MCF 10A (cell line): ENCODE results near the gene THADA. TPM values are rescaled to one million over a fixed set of nuclear protein-coding genes. Genes with fewer than 3 reads are reported as not detected.
"Not testable (repeated sequence)": the region's sequence is repeated elsewhere in the genome, so short reads cannot be mapped to it uniquely, and the experiment has no call there.

Source experiments
- BruUV-seq: library from RNA; stranded (reverse); fragments of 400-500 nt; replicated peaks from 2 replicates; lab custom pipeline; 2021; lab: Mats Ljungman, UMichigan
- CTCF ChIA-PET: fragments of 300-600 bp; sonication (Branson Sonifier 250); formaldehyde crosslinking; extraction: SDS; loops from one replicate; lab custom pipeline; 2021; ENCODE audit warnings: antibody characterized with exemption, inconsistent platforms; lab: Yijun Ruan, JAX
- POLR2A ChIA-PET: fragments of 300-600, 350-650 bp; sonication (Branson Sonifier 250); formaldehyde crosslinking; extraction: SDS; loops from one replicate; lab custom pipeline; 2020; ENCODE audit warnings: antibody characterized with exemption, inconsistent platforms; lab: Yijun Ruan, JAX
- DNase-seq: peaks from one replicate; pipeline ENCODE4 v3.0.0-alpha.2; 2018; ENCODE audit not compliant: unreplicated experiment
- H3K27ac Mint-ChIP-seq: one replicate; pipeline ENCODE4 v1.8.0; 2022; ENCODE audit warnings: mild to moderate bottlenecking, low read depth, mixed read lengths; ENCODE audit not compliant: unreplicated experiment
- H3K27me3 Mint-ChIP-seq: one replicate; pipeline ENCODE4 v1.8.0; 2022; ENCODE audit warnings: mixed read lengths; ENCODE audit not compliant: insufficient read depth, unreplicated experiment
- H3K36me3 Mint-ChIP-seq: one replicate; pipeline ENCODE4 v1.8.0; 2022; ENCODE audit warnings: mild to moderate bottlenecking, moderate library complexity, mixed read lengths; ENCODE audit not compliant: insufficient read depth, unreplicated experiment
- H3K4me1 Mint-ChIP-seq: one replicate; pipeline ENCODE4 v1.8.0; 2022; ENCODE audit warnings: mixed read lengths; ENCODE audit not compliant: insufficient read depth, unreplicated experiment
- H3K4me3 Mint-ChIP-seq: one replicate; pipeline ENCODE4 v1.8.0; 2022; ENCODE audit warnings: mild to moderate bottlenecking, moderate library complexity, mixed read lengths; ENCODE audit not compliant: unreplicated experiment
- H3K9me3 Mint-ChIP-seq: one replicate; pipeline ENCODE4 v1.8.0; 2022; ENCODE audit warnings: mixed read lengths; ENCODE audit not compliant: unreplicated experiment
- CTCF ChIP-seq: fragments of 200-600 bp; IDR thresholded peaks from one replicate; pipeline ENCODE4 v1.8.0; 2022; ENCODE audit warnings: antibody characterized with exemption, mild to moderate bottlenecking; ENCODE audit not compliant: unreplicated experiment
- intact Hi-C: fragments of 100-400 bp; cut with micrococcal nuclease; formaldehyde crosslinking; loops from 2 replicates; pipeline ENCODE4 v1.14.1; 2022
- total RNA-seq: library from RNA; stranded (reverse); gene quantifications from 2 replicates; pipeline ENCODE4 v1.2.3, GENCODE V29; 2022

The THADA gene
- total RNA-seq, 1 experiment from 2014 or later: 49.8 TPM

GRCh38 chr2:43192744-43193651 lies 402.8 kb downstream of the THADA start:
- intact Hi-C loops: no loop called here

DNA sequence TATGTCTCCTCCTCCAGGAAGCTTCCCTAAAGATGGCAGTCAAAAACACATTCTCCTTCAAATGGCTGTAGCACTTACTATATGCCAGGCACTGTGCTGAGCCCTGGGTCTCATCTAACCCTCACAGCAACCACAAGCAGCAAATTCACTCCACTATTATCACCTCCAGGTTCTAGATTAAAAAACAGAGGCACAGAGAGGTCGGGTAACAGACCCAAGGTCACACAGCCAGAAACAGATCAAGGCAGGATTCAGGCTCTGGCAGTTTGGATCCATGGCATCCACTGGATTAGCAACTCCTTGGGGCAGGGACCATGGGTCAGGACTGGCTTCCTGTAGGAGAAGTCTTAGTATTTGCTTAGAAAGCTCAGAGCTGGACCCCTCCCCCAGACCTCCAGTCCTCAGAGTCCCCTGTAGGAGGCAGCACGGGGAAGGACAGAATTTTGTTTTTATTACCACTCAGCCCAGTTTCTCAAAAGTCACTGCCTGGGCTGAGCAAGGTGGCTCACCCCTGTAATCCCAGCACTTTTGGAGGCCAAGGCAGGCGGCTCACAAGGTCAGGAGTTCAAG lies 403.8 kb downstream of the THADA start:
- no peaks in the 10 kb centered on the region for H3K9me3 Mint-ChIP-seq

More at GRCh38 chr2:43192744-43193651, 402.8 kb downstream of the THADA start:
- Mint-ChIP-seq H3K27me3 (no peaks in the 10 kb centered on the region), H3K36me3 (no peaks in the 10 kb centered on the region), H3K27ac (no peak overlapping the region), H3K4me3 (no peak overlapping the region), H3K9me3 (no peaks in the 10 kb centered on the region), H3K4me1 (peaks cover 5% of the 10 kb centered on the region)
- TF ChIP-seq CTCF: no peak
- BruUV-seq: no TSS peak
- ChIA-PET CTCF (interaction anchor here (0.6 to 1.2 kb wide), 2 partner anchors 36 to 218 kb away, joined by 4 to 6 read pairs; no protein-coding TSS in a partner anchor), POLR2A (interaction anchor here (0.6 to 0.7 kb wide), 2 partner anchors 11 to 69 kb away, joined by 3 read pairs; no protein-coding TSS in a partner anchor)
- no peak for DNase-seq

GRCh38 chr2:43190311-43191052 lies 405.4 kb downstream of the THADA start:
- intact Hi-C loops: no loop called here
- peaks cover 2% of the 10 kb centered on the region for H3K4me1 Mint-ChIP-seq
- H3K27me3 Mint-ChIP-seq: no peaks in the 10 kb centered on the region
- no peak overlapping the region for H3K27ac Mint-ChIP-seq
- H3K36me3 Mint-ChIP-seq: no peaks in the 10 kb centered on the region
- TF ChIP-seq CTCF: no peak
- no peak for DNase-seq
- ChIA-PET POLR2A (no interaction called here), CTCF (interaction anchor here (0.6 kb wide), 1 partner anchor 13 kb away, joined by 3 read pairs; no protein-coding TSS in a partner anchor)
- H3K4me3 Mint-ChIP-seq: no peak overlapping the region
- BruUV-seq: no TSS peak
- no peaks in the 10 kb centered on the region for H3K9me3 Mint-ChIP-seq

More for the DNA sequence above, 403.8 kb downstream of the THADA start:
- intact Hi-C loops: no loop called here
- Mint-ChIP-seq H3K36me3 (no peaks in the 10 kb centered on the region), H3K4me1 (peaks cover 5% of the 10 kb centered on the region), H3K27me3 (no peaks in the 10 kb centered on the region), H3K4me3 (no peak overlapping the region), H3K27ac (peak overlapping the region; percentile 75)
- no peak for DNase-seq
- POLR2A ChIA-PET: no interaction called here
- CTCF ChIA-PET: interaction anchor here (0.6 to 1.2 kb wide), 2 partner anchors 37 to 217 kb away, joined by 4 to 6 read pairs; no protein-coding TSS in a partner anchor
- BruUV-seq: no TSS peak
- peak; percentile 14 for TF ChIP-seq CTCF

GRCh38 chr2:43189861-43190260 lies 406.0 kb downstream of the THADA start:
- DNase-seq, H3K36me3 Mint-ChIP-seq, intact Hi-C loops, H3K27me3 Mint-ChIP-seq, H3K4me3 Mint-ChIP-seq, H3K9me3 Mint-ChIP-seq, H3K27ac Mint-ChIP-seq, H3K4me1 Mint-ChIP-seq, BruUV-seq, POLR2A ChIA-PET: not testable (repeated sequence)
- CTCF ChIA-PET: interaction anchor here (0.6 to 0.7 kb wide), 2 partner anchors 13 to 17 kb away, joined by 3 to 5 read pairs; no protein-coding TSS in a partner anchor
